Stimulated activated CD4-positive, alpha-beta T cell treated with anti-CD3 and anti-CD28 coated beads, TNF-alpha, amount 100 ng/mL, for 4 hours (primary cell): Measurements from ENCODE around the gene HDAC9.
"Not testable (repeated sequence)": the region's sequence is repeated elsewhere in the genome, so short reads cannot be mapped to it uniquely, and the experiment has no call there.

ENCODE experiments used
- DNase-seq, 3 experiments: peaks; one replicate each; pipeline ENCODE4 v3.0.0-alpha.2; 2020; ENCODE audit warnings: low read depth in 3 of 3

Gene HDAC9

GRCh38 chr7:18708204-18708603, 212.7 kb downstream of the HDAC9 start:
- no peak for DNase-seq

GRCh38 chr7:18715988-18716387, 220.4 kb downstream of the HDAC9 start:
- DNase-seq: no peak

GRCh38 chr7:18721429-18721828, 225.9 kb downstream of the HDAC9 start:
- no peak for DNase-seq

GRCh38 chr7:18724318-18724717, 228.8 kb downstream of the HDAC9 start:
- DNase-seq: no peak

GRCh38 chr7:18727115-18727870, 231.7 kb downstream of the HDAC9 start:
- no peak for DNase-seq

GRCh38 chr7:18736012-18736411, 240.5 kb downstream of the HDAC9 start:
- DNase-seq: not testable (repeated sequence)

- no peak for DNase-seq
These were observed 245.0 kb downstream of the HDAC9 start for GRCh38 chr7:18740579-18740988.

GRCh38 chr7:18753972-18754610, 258.5 kb downstream of the HDAC9 start:
- no peak for DNase-seq

- no peak for DNase-seq
These were observed 259.2 kb downstream of the HDAC9 start for GRCh38 chr7:18754766-18755165.

GRCh38 chr7:18755793-18756192, 260.2 kb downstream of the HDAC9 start:
- DNase-seq: no peak

GRCh38 chr7:18756378-18757050, 261.0 kb downstream of the HDAC9 start:
- DNase-seq: no peak

GRCh38 chr7:18760046-18760445, 264.5 kb downstream of the HDAC9 start:
- DNase-seq: no peak

- no peak for DNase-seq
These were observed 265.3 kb downstream of the HDAC9 start for GRCh38 chr7:18760631-18761445.

GRCh38 chr7:18762189-18762588, 266.6 kb downstream of the HDAC9 start:
- no peak for DNase-seq

- DNase-seq: no peak
These were observed 272.7 kb downstream of the HDAC9 start for GRCh38 chr7:18768256-18768655.

GRCh38 chr7:18770154-18770811, 274.7 kb downstream of the HDAC9 start:
- no peak for DNase-seq

- DNase-seq: no peak
These were observed 275.3 kb downstream of the HDAC9 start for GRCh38 chr7:18770822-18771221.

- no peak for DNase-seq
These were observed 276.5 kb downstream of the HDAC9 start for GRCh38 chr7:18771834-18772566.

- no peak for DNase-seq
These were observed 277.0 kb downstream of the HDAC9 start for GRCh38 chr7:18772567-18772965.

GRCh38 chr7:18777314-18777713, 281.8 kb downstream of the HDAC9 start:
- DNase-seq: no peak

- no peak for DNase-seq
These were observed 283.0 kb downstream of the HDAC9 start for GRCh38 chr7:18778594-18778993.
